DOHH2 (cell line): ENCODE data around the gene ARL15.

Experiments used
- H3F3A ChIP-seq: fragments of 200-600 bp; sonication (generic), shearing (Covaris generic); 2 replicates; pipeline ENCODE4 v1.6.0; 2016; ENCODE audit warnings: antibody characterized with exemption, mild to moderate bottlenecking; ENCODE audit not compliant: control insufficient read depth, insufficient read depth
- H3K27ac ChIP-seq: fragments of 200-600 bp; sonication (generic); 2 replicates; pipeline ENCODE4 v1.5.1; 2014; ENCODE audit warnings: low read depth, mild to moderate bottlenecking, low read length, moderate library complexity
- H3K27me3 ChIP-seq: fragments of 200-600 bp; sonication (generic); 2 replicates; pipeline ENCODE4 v1.6.1; 2014; ENCODE audit warnings: mild to moderate bottlenecking, low read length, mixed read lengths; ENCODE audit not compliant: control insufficient read depth
- H3K36me3 ChIP-seq: fragments of 200-600 bp; sonication (generic); 2 replicates; pipeline ENCODE4 v1.6.1; 2014; ENCODE audit warnings: mild to moderate bottlenecking, low read length, moderate library complexity, mixed read lengths; ENCODE audit not compliant: control insufficient read depth
- H3K4me1 ChIP-seq: fragments of 200-600 bp; sonication (generic); 2 replicates; pipeline ENCODE4 v1.6.1; 2014; ENCODE audit warnings: mild to moderate bottlenecking, low read length, mixed read lengths; ENCODE audit not compliant: control insufficient read depth
- H3K4me2 ChIP-seq: fragments of 200-600 bp; sonication (generic); 2 replicates; pipeline ENCODE4 v1.6.0; 2014; ENCODE audit warnings: mild to moderate bottlenecking, low read length, moderate library complexity
- H3K4me3 ChIP-seq: fragments of 200-600 bp; sonication (generic); 2 replicates; pipeline ENCODE4 v1.5.1; 2014; ENCODE audit warnings: mild to moderate bottlenecking, low read length, mixed read lengths
- H3K79me2 ChIP-seq: fragments of 200-600 bp; sonication (generic); 2 replicates; pipeline ENCODE4 v1.6.1; 2014; ENCODE audit warnings: mild to moderate bottlenecking, low read length, mixed read lengths; ENCODE audit not compliant: control insufficient read depth
- H3K9me2 ChIP-seq: fragments of 200-600 bp; sonication (generic); replicated peaks from 2 replicates; pipeline ENCODE4 v1.6.1; 2014; ENCODE audit warnings: mild to moderate bottlenecking, low read length, mixed read lengths; ENCODE audit not compliant: control insufficient read depth
- H3K9me3 ChIP-seq: fragments of 200-600 bp; sonication (generic); 2 replicates; pipeline ENCODE4 v1.6.1; 2014; ENCODE audit warnings: antibody characterized with exemption, low read length, mixed read lengths; ENCODE audit not compliant: control insufficient read depth, insufficient read depth
- H4K20me1 ChIP-seq: fragments of 200-600 bp; sonication (generic); 2 replicates; pipeline ENCODE4 v1.6.0; 2014; ENCODE audit warnings: low read depth, mild to moderate bottlenecking, antibody characterized with exemption, low read length, moderate library complexity; ENCODE audit not compliant: control insufficient read depth, insufficient read depth
- EZH2phosphoT487 ChIP-seq: fragments of 200-600 bp; sonication (generic); IDR thresholded peaks from 2 replicates; pipeline ENCODE4 v1.6.1; 2017; ENCODE audit warnings: borderline replicate concordance, mild to moderate bottlenecking, antibody characterized with exemption, low read length, moderate library complexity, mixed read lengths
- TF ChIP-seq, protein P1 (sequence below): fragments of 200-600 bp; sonication (generic); IDR thresholded peaks from one replicate; pipeline ENCODE4 v1.5.1; 2014; ENCODE audit warnings: antibody characterized with exemption, mild to moderate bottlenecking, low read depth, low read length; ENCODE audit not compliant: poor library complexity, severe bottlenecking

The ARL15 gene

DNA sequence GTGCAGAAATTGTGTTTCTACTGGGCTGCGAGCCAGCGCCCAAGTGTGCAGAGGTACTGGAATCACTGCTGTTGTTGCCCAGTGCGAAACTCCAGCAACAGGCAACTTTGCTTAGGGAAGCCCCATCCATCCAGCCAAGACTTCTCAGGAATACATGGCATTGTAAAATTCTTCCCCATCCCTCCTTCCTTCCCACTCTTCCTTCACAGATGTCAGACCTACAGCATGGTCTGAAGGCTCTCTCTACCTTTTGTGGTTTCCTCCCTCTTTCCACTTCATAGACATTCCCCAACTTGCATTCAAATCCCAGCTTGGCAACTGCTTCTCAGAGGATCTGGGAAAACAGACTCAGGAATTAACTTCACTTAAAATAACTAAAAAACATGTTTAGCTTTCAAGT, 30.4 kb downstream of the ARL15 start:
- Histone ChIP-seq H3K36me3 (no peaks in the 10 kb centered on the region), H4K20me1 (no peaks in the 10 kb centered on the region), H3K9me3 (no peaks in the 10 kb centered on the region), H3K79me2 (no peaks in the 10 kb centered on the region), H3K4me3 (no peak overlapping the region), H3K4me1 (no peaks in the 10 kb centered on the region), H3K27me3 (no peaks in the 10 kb centered on the region), H3K9me2 (no peaks in the 10 kb centered on the region), H3K27ac (no peak overlapping the region), H3F3A (no peaks in the 10 kb centered on the region), H3K4me2 (no peak overlapping the region)
- TF ChIP-seq EZH2phosphoT487 = no peak
- TF ChIP-seq, protein P1, sequence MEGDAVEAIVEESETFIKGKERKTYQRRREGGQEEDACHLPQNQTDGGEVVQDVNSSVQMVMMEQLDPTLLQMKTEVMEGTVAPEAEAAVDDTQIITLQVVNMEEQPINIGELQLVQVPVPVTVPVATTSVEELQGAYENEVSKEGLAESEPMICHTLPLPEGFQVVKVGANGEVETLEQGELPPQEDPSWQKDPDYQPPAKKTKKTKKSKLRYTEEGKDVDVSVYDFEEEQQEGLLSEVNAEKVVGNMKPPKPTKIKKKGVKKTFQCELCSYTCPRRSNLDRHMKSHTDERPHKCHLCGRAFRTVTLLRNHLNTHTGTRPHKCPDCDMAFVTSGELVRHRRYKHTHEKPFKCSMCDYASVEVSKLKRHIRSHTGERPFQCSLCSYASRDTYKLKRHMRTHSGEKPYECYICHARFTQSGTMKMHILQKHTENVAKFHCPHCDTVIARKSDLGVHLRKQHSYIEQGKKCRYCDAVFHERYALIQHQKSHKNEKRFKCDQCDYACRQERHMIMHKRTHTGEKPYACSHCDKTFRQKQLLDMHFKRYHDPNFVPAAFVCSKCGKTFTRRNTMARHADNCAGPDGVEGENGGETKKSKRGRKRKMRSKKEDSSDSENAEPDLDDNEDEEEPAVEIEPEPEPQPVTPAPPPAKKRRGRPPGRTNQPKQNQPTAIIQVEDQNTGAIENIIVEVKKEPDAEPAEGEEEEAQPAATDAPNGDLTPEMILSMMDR = no peak

DNA sequence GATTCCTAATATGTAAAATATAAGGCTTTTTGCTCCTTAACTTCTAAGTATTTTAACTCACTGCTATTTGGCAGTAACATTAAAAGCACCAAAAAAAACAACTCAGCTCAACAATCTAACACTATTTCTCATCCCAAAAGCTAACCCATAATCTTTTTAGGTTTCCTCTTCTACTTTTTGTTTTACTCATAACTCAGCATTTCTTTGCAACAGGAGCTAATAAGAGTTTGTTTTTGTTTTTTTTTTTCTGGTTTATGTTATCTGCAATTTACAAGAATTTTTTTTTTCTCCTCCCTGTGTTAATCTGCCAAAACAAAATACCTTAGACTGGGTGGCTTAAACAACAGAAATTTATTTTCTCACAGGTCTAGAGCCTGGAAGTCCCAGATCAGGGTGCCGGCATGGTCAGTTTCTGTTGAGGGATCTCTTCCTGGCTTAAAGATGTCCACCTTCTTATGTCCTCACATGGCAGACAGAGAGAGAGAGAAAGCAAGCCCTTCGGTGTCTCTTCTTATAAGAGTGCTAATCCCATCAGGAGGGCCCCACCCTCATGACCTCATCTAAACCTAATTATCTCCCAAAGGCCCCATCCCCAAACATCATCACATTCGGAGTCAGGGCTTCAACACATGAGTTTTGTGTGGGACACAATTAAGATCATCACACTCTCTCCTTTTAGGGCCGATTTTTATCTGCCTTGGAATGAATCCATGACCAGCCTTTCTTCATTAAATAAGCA, 31.2 kb downstream of the ARL15 start:
- H3K9me2 ChIP-seq = no peaks in the 10 kb centered on the region
- no peak overlapping the region for H3K27ac ChIP-seq
- no peaks in the 10 kb centered on the region for H3F3A ChIP-seq
- no peaks in the 10 kb centered on the region for H3K79me2 ChIP-seq
- no peak overlapping the region for H3K4me3 ChIP-seq
- H3K36me3 ChIP-seq = no peaks in the 10 kb centered on the region
- no peaks in the 10 kb centered on the region for H4K20me1 ChIP-seq
- no peak overlapping the region for H3K4me2 ChIP-seq
- H3K4me1 ChIP-seq = no peaks in the 10 kb centered on the region
- H3K27me3 ChIP-seq = no peaks in the 10 kb centered on the region
- TF ChIP-seq, protein P1 = no peak
- no peak for TF ChIP-seq EZH2phosphoT487
- no peaks in the 10 kb centered on the region for H3K9me3 ChIP-seq

DNA sequence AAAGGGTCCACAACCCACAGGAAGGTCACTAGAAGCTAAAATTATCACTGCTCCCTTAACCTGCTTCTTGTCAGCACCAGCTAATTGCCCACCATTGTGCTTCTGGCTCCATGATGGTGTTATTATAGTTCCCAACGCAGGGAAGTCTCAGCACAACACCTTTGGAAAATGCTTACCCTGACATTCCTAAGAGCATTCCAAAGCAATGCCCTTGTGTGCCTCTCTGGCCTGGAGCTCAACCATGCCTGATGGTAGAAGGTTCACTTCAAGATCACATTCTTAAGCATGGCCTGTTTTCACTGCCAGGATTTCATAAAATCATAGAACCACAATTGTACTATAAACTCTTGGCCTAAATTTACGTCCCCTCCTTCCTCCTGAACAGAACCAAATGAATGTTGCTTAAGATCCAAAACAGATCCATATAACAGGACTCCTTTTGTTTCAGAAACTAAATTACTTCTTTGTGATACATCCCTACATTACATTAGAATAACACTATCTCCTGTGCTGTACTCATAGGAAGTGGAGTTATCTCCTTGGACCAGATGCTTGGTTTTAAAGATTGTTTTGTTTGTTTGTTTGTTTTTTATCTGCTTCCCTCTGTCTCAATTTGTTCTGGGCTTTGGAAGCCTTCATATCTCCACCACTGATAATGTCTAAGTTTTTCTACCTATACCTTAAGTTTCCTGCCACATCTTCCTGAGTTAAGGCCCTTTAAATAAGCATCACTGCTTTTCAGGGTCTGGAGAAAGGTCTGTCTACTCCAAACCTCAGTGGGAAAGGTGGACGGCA, 32.1 kb downstream of the ARL15 start:
- Histone ChIP-seq H3K4me1 (no peaks in the 10 kb centered on the region), H3K9me2 (no peaks in the 10 kb centered on the region), H3K4me3 (no peak overlapping the region), H3K4me2 (no peak overlapping the region), H3F3A (no peaks in the 10 kb centered on the region), H3K79me2 (no peaks in the 10 kb centered on the region), H3K36me3 (no peaks in the 10 kb centered on the region), H4K20me1 (no peaks in the 10 kb centered on the region), H3K27me3 (no peaks in the 10 kb centered on the region), H3K27ac (no peak overlapping the region), H3K9me3 (no peaks in the 10 kb centered on the region)
- TF ChIP-seq, protein P1 = no peak
- no peak for TF ChIP-seq EZH2phosphoT487
